WTC11 (cell line): ENCODE results near the gene ZSCAN23. TPM values are rescaled to one million over a fixed set of nuclear protein-coding genes. Genes with fewer than 3 reads are reported as not detected.

Experiments used
- ATAC-seq: fragments of 200-7000 bp; cut with Tn5 transposase; 2 replicates; pipeline ENCODE4 v1.10.0; 2021; ENCODE audit warnings: mild to moderate bottlenecking, moderate library complexity
- CTCF ChIA-PET: fragments of 300-600 bp; sonication (Branson Sonifier 250); formaldehyde crosslinking; loops from one replicate; lab custom pipeline; 2021; ENCODE audit warnings: antibody characterized with exemption; lab: Charles Lee
- POLR2A ChIA-PET: fragments of 350-600 bp; sonication (Branson Sonifier 250); formaldehyde crosslinking; loops from one replicate; lab custom pipeline; 2021; ENCODE audit warnings: antibody characterized with exemption; lab: Charles Lee
- DNase-seq: peaks from one replicate; pipeline ENCODE4 v3.0.0; 2021; ENCODE audit warnings: low spot score
- H3K27ac Mint-ChIP-seq: 2 replicates; pipeline ENCODE4 v1.8.0; 2021; ENCODE audit warnings: mixed read lengths
- H3K27me3 Mint-ChIP-seq: 2 replicates; pipeline ENCODE4 v1.8.0; 2021; ENCODE audit warnings: low read depth, mild to moderate bottlenecking, moderate library complexity, mixed read lengths
- H3K36me3 Mint-ChIP-seq: 2 replicates; pipeline ENCODE4 v1.8.0; 2021; ENCODE audit warnings: mixed read lengths
- H3K4me1 Mint-ChIP-seq: 2 replicates; pipeline ENCODE4 v1.8.0; 2022; ENCODE audit warnings: mixed read lengths
- H3K4me3 Mint-ChIP-seq: 2 replicates; pipeline ENCODE4 v1.8.0; 2021; ENCODE audit warnings: mild to moderate bottlenecking, moderate library complexity, mixed read lengths
- H3K9me3 Mint-ChIP-seq: 2 replicates; pipeline ENCODE4 v1.8.0; 2021; ENCODE audit warnings: mixed read lengths
- E2F4 ChIP-seq: sonication (generic); formaldehyde crosslinking; IDR thresholded peaks from 2 replicates; pipeline ENCODE4 v1.8.1; 2022; ENCODE audit warnings: low read depth, mild to moderate bottlenecking, moderate library complexity, missing genetic modification reagents, borderline replicate concordance
- IRF1 ChIP-seq: sonication (generic); formaldehyde crosslinking; IDR thresholded peaks from 2 replicates; pipeline ENCODE4 v1.8.0; 2023; ENCODE audit warnings: missing genetic modification reagents
- JAZF1 ChIP-seq: fragments of 250-450 bp; sonication (Bioruptor Pico); IDR thresholded peaks from 2 replicates; pipeline ENCODE4 v1.9.0; 2021; ENCODE audit warnings: moderate library complexity, mild to moderate bottlenecking, inconsistent platforms
- MLX ChIP-seq: sonication (generic); formaldehyde crosslinking; IDR thresholded peaks from 2 replicates; pipeline ENCODE4 v1.8.1; 2023; ENCODE audit warnings: mild to moderate bottlenecking, missing genetic modification reagents, moderate library complexity
- MYBL2 ChIP-seq: sonication (generic); formaldehyde crosslinking; IDR thresholded peaks from 2 replicates; pipeline ENCODE4 v1.8.1; 2023; ENCODE audit warnings: mild to moderate bottlenecking, moderate library complexity, missing genetic modification reagents
- RELA ChIP-seq: sonication (generic); formaldehyde crosslinking; IDR thresholded peaks from 2 replicates; pipeline ENCODE4 v1.8.1; 2022; ENCODE audit warnings: missing genetic modification reagents, mild to moderate bottlenecking, borderline replicate concordance
- SP1 ChIP-seq: sonication (generic); formaldehyde crosslinking; conservative IDR thresholded peaks from 2 replicates; pipeline ENCODE4 v1.8.1; 2022; ENCODE audit warnings: missing genetic modification reagents
- STAT6 ChIP-seq: sonication (generic); formaldehyde crosslinking; conservative IDR thresholded peaks from 2 replicates; pipeline ENCODE4 v1.8.1; 2023; ENCODE audit warnings: mild to moderate bottlenecking, low read depth, missing genetic modification reagents, moderate library complexity
- TCF7 ChIP-seq: sonication (generic); formaldehyde crosslinking; IDR thresholded peaks from 2 replicates; pipeline ENCODE4 v1.8.0; 2022; ENCODE audit warnings: mild to moderate bottlenecking, low read depth, missing genetic modification reagents, moderate library complexity
- TEAD1 ChIP-seq: sonication (generic); formaldehyde crosslinking; IDR thresholded peaks from 2 replicates; pipeline ENCODE4 v1.8.0; 2022; ENCODE audit warnings: mild to moderate bottlenecking, missing genetic modification reagents
- ZNF121 ChIP-seq: sonication (generic); formaldehyde crosslinking; IDR thresholded peaks from 2 replicates; pipeline ENCODE4 v1.8.0; 2023; ENCODE audit warnings: missing genetic modification reagents
- ZNF263 ChIP-seq: sonication (generic); formaldehyde crosslinking; IDR thresholded peaks from 2 replicates; pipeline ENCODE4 v1.8.1; 2022; ENCODE audit warnings: low read depth, mild to moderate bottlenecking, moderate library complexity, missing genetic modification reagents
- ZNF532 ChIP-seq: fragments of 250-450 bp; sonication (Bioruptor Pico); IDR thresholded peaks from 2 replicates; pipeline ENCODE4 v1.9.0; 2021; ENCODE audit warnings: mild to moderate bottlenecking, borderline replicate concordance
- total RNA-seq: library from RNA; stranded (reverse); gene quantifications from 3 replicates; pipeline ENCODE4 v1.2.3, GENCODE V29; 2021
- TF ChIP-seq, protein P1 (sequence below): sonication (generic); formaldehyde crosslinking; IDR thresholded peaks from 2 replicates; pipeline ENCODE4 v1.8.1; 2023; ENCODE audit warnings: mild to moderate bottlenecking, missing genetic modification reagents, moderate library complexity
- TF ChIP-seq, protein P2 (sequence below): sonication (generic); formaldehyde crosslinking; IDR thresholded peaks from 2 replicates; pipeline ENCODE4 v1.8.0; 2022; ENCODE audit warnings: mild to moderate bottlenecking, missing genetic modification reagents
- TF ChIP-seq, protein P3 (sequence below): fragments of 250-450 bp; sonication (Bioruptor Pico); IDR thresholded peaks from 2 replicates; pipeline ENCODE4 v1.9.0; 2021; ENCODE audit warnings: mild to moderate bottlenecking

The ZSCAN23 gene
- total RNA-seq, 1 experiment from 2014 or later = 8.7 TPM

DNA sequence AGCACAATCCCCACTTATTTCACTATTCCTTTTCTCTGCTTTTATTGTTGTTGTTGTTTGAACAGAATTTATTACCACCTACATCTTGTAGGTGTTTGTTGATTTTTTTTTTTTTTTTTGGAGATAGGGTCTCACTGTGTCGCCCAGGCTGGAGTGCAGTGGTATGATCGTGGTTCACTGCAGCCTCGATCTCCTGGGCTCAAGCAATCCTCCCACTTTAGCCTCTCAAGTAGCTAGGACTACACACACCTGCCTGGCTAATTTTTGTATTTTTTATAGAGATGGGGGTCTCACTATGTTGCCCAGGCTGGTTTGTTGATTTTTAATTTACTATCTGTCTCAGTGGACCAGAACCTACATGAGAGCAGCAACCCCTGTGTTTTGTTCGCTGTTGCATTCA lies 47.4 kb downstream of the ZSCAN23 start:
- Mint-ChIP-seq H3K27ac (no peak overlapping the region), H3K4me1 (peaks cover 27% of the 10 kb centered on the region), H3K27me3 (peaks cover 9% of the 10 kb centered on the region), H3K4me3 (no peak overlapping the region), H3K9me3 (no peaks in the 10 kb centered on the region)
- no peak for DNase-seq
- POLR2A ChIA-PET = no interaction called here
- peak; percentile 86 for TF ChIP-seq ZNF121
- no peak for TF ChIP-seq ZNF532 (CRISPR knock-in tag)
- TF ChIP-seq, all 79 proteins: peak for 1
- CTCF ChIA-PET = no interaction called here
- ATAC-seq = no peak
- peaks cover 56% of the 10 kb centered on the region for H3K36me3 Mint-ChIP-seq

DNA sequence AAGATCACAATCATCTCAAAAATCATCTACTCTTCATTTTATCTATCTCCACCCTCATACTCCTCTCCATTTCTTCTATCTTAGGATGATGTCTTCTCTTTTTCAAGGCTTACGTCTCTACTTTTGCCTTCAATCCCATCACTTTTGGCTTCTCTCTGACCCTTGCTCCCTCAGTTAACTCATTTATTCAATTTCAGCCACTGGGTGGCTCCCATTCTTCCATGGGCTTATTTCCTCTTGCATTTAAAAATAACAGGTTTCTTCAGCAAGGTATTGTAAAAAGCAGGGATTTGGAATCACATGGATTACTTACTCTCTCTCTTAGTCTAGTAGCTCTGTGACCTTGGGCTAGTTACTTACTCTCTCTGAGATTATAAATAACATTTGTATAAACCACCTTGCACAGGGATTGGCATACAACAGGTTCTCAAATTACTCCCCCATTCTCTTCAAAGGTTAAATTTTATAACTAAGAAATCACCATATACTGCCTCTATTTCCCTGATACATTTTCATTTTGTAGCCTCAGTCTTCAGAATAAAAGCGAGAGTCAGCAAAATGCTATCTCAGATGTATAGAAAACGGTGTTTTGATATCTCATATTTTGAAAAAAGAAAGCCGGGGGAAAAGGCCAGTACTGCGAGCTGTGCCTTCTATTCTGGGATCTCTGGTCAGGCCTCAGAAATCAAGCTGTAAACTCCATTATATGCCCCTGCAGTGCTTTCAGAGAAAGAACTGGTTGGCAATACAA lies 49.2 kb downstream of the ZSCAN23 start:
- peak; percentile 64 for ATAC-seq
- H3K4me1 Mint-ChIP-seq = peaks cover 20% of the 10 kb centered on the region
- no peaks in the 10 kb centered on the region for H3K9me3 Mint-ChIP-seq
- H3K27me3 Mint-ChIP-seq = no peaks in the 10 kb centered on the region
- DNase-seq = no peak
- H3K4me3 Mint-ChIP-seq = no peak overlapping the region
- ChIA-PET CTCF (interaction anchor here (0.8 to 1.3 kb wide), 3 partner anchors 11 to 148 kb away, joined by 3 to 5 read pairs (median 3); no protein-coding TSS in a partner anchor), POLR2A (interaction anchor here (0.7 kb wide), 1 partner anchor 108 kb away, joined by 5 read pairs; no protein-coding TSS in a partner anchor)
- H3K27ac Mint-ChIP-seq = no peak overlapping the region
- TF ChIP-seq, protein P1, sequence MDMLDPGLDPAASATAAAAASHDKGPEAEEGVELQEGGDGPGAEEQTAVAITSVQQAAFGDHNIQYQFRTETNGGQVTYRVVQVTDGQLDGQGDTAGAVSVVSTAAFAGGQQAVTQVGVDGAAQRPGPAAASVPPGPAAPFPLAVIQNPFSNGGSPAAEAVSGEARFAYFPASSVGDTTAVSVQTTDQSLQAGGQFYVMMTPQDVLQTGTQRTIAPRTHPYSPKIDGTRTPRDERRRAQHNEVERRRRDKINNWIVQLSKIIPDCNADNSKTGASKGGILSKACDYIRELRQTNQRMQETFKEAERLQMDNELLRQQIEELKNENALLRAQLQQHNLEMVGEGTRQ (CRISPR knock-in tag) = no peak
- TF ChIP-seq MLX (CRISPR knock-in tag) (no peak), ZNF263 (no peak), STAT6 (no peak), SP1 (CRISPR knock-in tag) (no peak), TEAD1 (CRISPR knock-in tag) (no peak), JAZF1 (CRISPR knock-in tag) (no peak), RELA (CRISPR knock-in tag) (no peak), E2F4 (CRISPR knock-in tag) (no peak), TCF7 (no peak), IRF1 (CRISPR knock-in tag) (no peak), MYBL2 (CRISPR knock-in tag) (no peak)
- TF ChIP-seq, protein P2, sequence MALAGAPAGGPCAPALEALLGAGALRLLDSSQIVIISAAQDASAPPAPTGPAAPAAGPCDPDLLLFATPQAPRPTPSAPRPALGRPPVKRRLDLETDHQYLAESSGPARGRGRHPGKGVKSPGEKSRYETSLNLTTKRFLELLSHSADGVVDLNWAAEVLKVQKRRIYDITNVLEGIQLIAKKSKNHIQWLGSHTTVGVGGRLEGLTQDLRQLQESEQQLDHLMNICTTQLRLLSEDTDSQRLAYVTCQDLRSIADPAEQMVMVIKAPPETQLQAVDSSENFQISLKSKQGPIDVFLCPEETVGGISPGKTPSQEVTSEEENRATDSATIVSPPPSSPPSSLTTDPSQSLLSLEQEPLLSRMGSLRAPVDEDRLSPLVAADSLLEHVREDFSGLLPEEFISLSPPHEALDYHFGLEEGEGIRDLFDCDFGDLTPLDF (CRISPR knock-in tag) = no peak
- TF ChIP-seq, protein P3, sequence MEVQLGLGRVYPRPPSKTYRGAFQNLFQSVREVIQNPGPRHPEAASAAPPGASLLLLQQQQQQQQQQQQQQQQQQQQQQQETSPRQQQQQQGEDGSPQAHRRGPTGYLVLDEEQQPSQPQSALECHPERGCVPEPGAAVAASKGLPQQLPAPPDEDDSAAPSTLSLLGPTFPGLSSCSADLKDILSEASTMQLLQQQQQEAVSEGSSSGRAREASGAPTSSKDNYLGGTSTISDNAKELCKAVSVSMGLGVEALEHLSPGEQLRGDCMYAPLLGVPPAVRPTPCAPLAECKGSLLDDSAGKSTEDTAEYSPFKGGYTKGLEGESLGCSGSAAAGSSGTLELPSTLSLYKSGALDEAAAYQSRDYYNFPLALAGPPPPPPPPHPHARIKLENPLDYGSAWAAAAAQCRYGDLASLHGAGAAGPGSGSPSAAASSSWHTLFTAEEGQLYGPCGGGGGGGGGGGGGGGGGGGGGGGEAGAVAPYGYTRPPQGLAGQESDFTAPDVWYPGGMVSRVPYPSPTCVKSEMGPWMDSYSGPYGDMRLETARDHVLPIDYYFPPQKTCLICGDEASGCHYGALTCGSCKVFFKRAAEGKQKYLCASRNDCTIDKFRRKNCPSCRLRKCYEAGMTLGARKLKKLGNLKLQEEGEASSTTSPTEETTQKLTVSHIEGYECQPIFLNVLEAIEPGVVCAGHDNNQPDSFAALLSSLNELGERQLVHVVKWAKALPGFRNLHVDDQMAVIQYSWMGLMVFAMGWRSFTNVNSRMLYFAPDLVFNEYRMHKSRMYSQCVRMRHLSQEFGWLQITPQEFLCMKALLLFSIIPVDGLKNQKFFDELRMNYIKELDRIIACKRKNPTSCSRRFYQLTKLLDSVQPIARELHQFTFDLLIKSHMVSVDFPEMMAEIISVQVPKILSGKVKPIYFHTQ (CRISPR knock-in tag) = no peak
- H3K36me3 Mint-ChIP-seq = peaks cover 69% of the 10 kb centered on the region
